NB4 (cell line): ENCODE results near the gene DSCAM.

Experiments used
- CTCF ChIP-seq: IDR thresholded peaks from one replicate; pipeline ENCODE4 v1.5.1; 2012; ENCODE audit warnings: low read depth, low read length
- MAX ChIP-seq: IDR thresholded peaks from 2 replicates; pipeline ENCODE4 v1.6.1; 2011; ENCODE audit warnings: low read depth, low read length
- MYC ChIP-seq: IDR thresholded peaks from 2 replicates; pipeline ENCODE4 v1.6.1; 2011; ENCODE audit warnings: low read depth, low read length
- POLR2A ChIP-seq: IDR thresholded peaks from 2 replicates; pipeline ENCODE4 v1.6.1; 2011; ENCODE audit warnings: mild to moderate bottlenecking; ENCODE audit not compliant: insufficient read length; ENCODE audit errors: extremely low read depth

- TF ChIP-seq MAX (no peak), CTCF (no peak), POLR2A (no peak), MYC (no peak)
Observed at GRCh38 chr21:40029888-40030287, 817.1 kb downstream of the DSCAM start.
